GM19043 (cell line): Measurements from ENCODE around the gene KLRG1.

ENCODE experiments used
- ATAC-seq: cut with Tn5 transposase; IDR thresholded peaks from one replicate; pipeline ENCODE4 v1.9.1; 2021; ENCODE audit warnings: low read depth; ENCODE audit not compliant: unreplicated experiment

The KLRG1 gene

GRCh38 chr12:8980137-8980536, 9.2 kb upstream of the KLRG1 start:
- no peak for ATAC-seq

GRCh38 chr12:8985213-8985754, 4.1 kb upstream of the KLRG1 start:
- no peak for ATAC-seq

- no peak for ATAC-seq
These were observed 2.2 kb upstream of the KLRG1 start for GRCh38 chr12:8987163-8987562.

- ATAC-seq, result no peak
These were observed 1.7 kb upstream of the KLRG1 start for GRCh38 chr12:8987685-8988084.

- ATAC-seq, result no peak
These were observed 2.3 kb downstream of the KLRG1 start for GRCh38 chr12:8991371-8992345.

- no peak for ATAC-seq
These were observed 4.5 kb downstream of the KLRG1 start for GRCh38 chr12:8993827-8994226.

GRCh38 chr12:8995021-8995775, 5.9 kb downstream of the KLRG1 start:
- ATAC-seq, result no peak

GRCh38 chr12:8996682-8997405, 7.5 kb downstream of the KLRG1 start:
- peak; percentile 96 for ATAC-seq

GRCh38 chr12:9001233-9001632, 11.9 kb downstream of the KLRG1 start:
- ATAC-seq, result no peak

- ATAC-seq, result no peak
These were observed 13.0 kb downstream of the KLRG1 start for GRCh38 chr12:9002335-9002734.

GRCh38 chr12:9022592-9022991, 33.2 kb downstream of the KLRG1 start:
- no peak for ATAC-seq

- ATAC-seq, result no peak
These were observed 35.2 kb downstream of the KLRG1 start for GRCh38 chr12:9024512-9024911.

- ATAC-seq, result no peak
These were observed 38.1 kb downstream of the KLRG1 start for GRCh38 chr12:9027161-9028059.

GRCh38 chr12:9030776-9031175, 41.4 kb downstream of the KLRG1 start:
- no peak for ATAC-seq

GRCh38 chr12:9032202-9032964, 43.0 kb downstream of the KLRG1 start:
- ATAC-seq, result no peak

- no peak for ATAC-seq
These were observed 44.0 kb downstream of the KLRG1 start for GRCh38 chr12:9033265-9033887.

GRCh38 chr12:9034095-9034494, 44.7 kb downstream of the KLRG1 start:
- no peak for ATAC-seq

- ATAC-seq, result no peak
These were observed 46.9 kb downstream of the KLRG1 start for GRCh38 chr12:9036227-9036626.
